Inflammatory macrophage (primary cell): ENCODE data around the gene TLK1.
"Not testable (repeated sequence)": the region's sequence is repeated elsewhere in the genome, so short reads cannot be mapped to it uniquely, and the experiment has no call there.

Experiments
- DNase-seq, 2 donors: peaks; one replicate each; pipeline ENCODE4 v3.0.0-alpha.2; 2020 to 2022

The TLK1 gene

DNA sequence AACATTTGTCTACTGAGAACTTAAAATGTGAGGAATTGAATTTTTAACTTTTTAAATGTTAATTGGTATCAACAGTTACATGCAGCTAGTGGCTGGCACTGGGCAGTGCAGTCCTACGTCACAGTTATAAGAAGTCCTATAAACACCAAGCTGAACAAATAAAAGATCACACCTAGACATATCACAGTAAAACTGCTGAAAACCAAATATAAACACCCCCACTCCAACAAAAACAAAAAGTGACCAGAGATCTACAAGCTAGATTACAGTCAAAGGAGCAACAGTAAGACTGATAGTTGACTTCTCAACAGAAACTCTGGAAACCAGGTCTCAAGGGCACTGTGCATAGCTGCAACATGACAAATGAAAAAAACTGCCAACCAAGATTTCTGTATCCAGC, 19.4 kb downstream of the TLK1 start:
- no peak for DNase-seq

DNA sequence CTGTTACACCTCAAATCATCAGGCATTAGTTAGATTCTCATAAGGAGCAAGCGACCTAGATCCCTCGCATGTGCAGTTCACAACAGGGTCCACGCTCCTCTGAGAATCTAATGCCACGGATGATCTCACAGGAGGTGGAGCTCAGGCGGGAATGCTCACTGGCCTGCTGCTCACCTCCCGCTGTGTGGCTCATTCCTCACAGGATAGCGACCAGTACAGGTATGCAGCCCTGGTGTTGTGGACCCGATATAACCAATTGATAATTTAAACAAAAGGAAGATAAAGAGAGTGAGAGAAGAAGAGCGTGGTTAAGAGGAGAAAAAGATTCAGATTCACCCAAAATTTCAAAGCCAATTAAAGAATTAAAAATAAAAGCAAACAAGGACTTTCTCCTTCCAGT, 20.8 kb downstream of the TLK1 start:
- DNase-seq = no peak

DNA sequence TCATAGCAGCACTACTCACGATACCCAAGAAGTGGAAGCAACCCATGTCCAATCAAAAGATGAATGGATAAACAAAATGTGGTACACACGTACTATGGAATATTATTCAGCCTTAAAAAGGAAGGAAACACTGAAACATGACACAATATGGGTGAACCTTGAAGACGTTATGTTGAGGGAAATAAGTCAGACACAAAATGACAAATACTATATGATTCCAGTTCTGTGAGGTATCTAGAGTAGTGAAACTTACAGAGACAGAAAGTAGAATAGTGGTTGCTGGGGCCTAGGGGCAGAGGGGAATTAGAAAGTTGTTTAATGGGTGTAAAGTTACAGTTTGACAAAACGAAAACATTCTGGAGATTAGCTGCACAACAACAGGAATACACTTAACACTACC, 24.7 kb downstream of the TLK1 start:
- DNase-seq = no peak

DNA sequence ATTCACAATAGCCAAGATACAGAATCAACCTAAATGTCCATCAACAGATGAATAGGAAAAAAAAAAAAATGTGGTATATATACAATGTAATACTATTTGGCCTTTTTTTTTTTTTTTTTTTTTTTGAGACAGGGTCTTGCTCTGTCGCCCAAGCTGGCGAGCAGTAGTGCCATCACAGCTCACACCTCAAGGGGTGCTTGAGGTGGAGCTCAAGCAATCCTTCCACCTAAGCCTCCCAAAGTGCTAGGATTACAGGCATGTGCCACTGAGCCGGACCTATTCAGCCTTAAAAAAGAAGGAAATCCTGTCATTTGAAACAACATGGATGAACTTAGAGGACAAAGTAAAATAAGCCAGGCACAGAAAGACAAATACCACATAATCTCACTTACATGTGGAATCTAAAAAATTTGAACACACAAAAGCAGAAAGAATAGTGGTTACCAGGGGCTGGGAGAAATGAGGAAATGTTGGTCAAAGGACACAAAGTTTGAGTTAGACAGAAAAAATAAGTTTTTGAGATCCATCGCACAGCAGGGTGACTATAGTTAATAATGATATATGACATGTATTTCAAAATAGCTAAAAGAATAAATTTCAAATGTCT, 26.0 kb downstream of the TLK1 start:
- DNase-seq = no peak

DNA sequence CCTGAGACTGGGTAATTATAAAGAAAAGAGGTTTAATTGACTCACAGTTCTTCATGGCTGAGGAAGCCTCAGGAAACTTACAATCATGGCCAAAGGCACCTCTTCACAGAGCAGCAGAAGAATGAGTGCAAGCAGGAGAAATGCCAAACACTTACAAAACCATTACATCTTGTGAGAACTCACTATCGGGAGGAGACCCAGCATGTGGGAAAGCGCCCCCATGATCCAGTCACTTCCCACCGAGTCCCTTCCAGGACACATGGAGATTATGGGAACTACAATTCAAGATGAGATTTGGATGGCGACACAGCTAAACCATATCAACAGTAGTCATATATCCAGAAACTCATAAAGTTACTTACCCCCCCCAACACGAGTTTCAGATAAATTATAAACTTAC, 28.6 kb downstream of the TLK1 start:
- DNase-seq = no peak

DNA sequence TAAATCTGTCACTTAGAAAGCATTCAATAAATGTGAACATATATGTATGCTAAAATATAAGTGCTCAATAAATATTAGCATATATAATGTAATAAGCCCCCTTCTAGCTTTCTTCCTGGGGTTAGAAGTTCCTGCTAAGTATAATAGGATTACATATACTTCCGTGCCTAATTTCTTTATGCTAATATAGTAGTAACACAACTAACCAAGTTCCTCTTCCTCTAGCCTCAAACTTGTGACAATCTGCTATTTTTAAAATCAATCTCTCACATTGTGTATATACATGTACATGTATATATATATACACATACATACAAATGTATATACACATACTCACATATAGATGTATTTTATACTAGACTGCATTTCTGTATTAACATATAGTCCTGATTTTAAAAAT, 32.2 kb downstream of the TLK1 start:
- DNase-seq = peak in 1 of 2 donors; percentile 67

DNA sequence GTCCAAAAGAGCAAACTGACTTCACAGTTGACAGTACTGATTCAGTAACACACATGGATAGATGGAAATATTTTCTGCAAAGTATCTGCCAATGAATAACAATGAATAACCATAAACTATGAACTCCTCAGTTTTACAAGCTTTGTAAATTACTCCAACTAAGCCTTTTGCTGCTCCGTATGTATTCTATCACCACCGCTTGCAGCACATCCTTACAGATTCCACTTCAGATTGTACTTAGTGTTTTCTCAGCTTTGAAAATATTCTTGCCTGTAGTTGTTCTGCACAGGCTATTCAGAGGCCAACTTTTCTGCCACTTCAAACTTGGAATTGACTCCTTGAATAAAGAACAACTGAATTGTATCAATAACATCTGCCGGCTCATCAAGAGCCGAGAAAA, 36.2 kb downstream of the TLK1 start:
- no peak for DNase-seq

DNA sequence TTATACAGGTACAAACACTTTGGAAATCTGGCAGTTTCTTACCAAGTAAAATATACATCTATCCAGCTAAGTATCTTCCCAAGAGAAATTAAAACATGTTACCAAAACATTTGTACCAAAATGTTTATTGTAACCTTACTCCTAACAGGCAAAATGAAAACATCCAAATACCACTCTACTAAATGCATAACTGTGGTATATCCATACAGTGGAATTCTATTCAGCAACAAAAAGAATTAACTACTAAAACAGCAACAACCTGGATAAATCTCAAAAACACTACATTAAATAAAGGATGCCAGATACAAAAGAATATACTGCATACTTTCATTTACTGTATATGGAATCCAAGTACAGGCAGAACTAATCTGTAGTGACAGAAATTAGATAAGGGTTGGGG, 51.1 kb downstream of the TLK1 start:
- no peak for DNase-seq

DNA sequence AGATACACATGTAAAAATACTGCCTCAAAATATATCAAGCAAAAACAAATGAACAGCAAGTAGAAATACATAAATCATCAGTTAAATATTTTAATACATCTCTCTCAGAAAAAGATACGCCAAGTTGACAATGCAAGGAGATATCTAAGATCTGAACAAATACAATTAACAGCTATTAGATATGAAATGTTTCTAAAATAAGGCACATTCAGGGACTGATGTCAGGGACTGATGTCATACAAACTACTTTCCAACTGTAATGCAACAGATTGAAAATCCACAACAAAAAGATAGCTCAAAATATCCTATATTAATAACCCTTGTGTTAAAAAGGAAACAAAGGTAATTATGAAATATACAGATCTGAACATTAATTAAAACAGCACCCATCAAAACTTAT, 51.7 kb downstream of the TLK1 start:
- DNase-seq = no peak

DNA sequence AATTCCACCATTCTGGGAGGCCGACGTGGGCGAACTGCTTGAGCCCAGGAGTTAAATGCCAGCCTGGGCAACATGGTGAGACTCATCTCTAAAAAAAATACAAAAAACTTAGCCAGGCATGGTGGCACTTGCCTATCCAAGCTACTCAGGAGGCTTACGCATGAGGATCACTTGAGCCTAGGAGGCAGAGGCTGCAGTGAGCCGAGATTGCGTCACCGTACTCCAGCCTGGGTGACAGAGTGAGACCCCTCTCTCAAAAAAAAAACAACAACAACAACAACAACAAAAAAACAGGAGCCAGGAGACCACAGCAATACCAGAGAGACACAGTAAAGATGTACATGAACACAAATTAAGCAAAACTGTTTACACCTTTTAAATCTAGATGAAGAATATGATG, 52.9 kb downstream of the TLK1 start:
- DNase-seq = no peak

DNA sequence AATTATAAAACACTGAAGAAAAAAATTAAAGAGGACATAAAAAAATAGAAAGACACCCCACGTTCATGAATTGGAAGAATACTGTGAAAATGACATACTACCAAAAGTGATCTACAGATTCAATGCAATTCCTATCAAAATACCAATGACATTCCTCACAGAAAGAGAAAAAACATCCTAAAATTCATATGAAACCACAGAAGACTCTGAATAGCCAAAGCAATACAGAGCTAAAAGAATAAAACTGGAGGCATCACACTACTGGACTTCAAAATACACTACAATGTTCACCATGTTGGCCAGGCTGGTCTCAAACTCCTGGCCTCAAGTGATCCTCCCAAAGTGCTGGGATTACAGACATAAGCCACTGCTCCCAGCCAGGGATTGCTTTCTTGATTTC, 56.3 kb downstream of the TLK1 start:
- no peak for DNase-seq

DNA sequence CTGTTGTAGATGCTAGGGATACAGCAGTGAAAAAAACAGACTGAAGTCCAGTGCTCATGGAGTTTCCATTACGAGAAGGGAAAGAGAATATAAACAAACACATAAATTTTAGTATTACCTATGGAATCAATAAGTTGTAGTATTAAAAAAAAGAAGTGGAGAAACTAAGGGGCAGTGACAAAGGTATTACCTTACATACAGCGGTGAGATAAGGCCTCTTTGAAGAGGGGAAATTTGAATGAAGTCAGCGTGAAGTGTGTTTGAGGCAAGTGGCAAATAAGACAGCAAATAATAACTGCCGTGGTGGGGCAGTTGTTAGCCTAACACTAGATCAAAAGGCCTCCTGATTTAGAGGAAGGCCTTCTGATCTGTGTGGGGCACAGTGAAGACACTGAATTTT, 57.9 kb downstream of the TLK1 start:
- DNase-seq = no peak

DNA sequence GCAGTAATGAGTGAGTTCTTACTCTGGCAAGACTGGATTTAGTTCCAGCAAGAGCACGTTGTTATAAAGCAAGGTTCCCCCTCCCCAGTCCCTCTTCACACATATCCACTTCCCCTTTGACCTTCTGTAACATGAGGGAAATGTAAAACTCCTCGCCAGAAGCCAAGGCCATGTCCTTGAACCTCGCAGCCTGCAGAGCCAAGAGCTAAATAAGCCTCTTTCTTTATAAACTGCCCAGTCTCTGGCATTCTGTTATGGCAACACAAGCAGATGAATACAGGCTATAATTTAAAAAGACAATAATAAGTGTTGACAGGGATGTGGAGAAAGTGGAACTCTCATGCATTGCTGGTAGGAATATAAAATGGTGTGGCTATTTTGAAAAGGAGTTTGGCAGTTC, 60.3 kb downstream of the TLK1 start:
- DNase-seq = no peak

DNA sequence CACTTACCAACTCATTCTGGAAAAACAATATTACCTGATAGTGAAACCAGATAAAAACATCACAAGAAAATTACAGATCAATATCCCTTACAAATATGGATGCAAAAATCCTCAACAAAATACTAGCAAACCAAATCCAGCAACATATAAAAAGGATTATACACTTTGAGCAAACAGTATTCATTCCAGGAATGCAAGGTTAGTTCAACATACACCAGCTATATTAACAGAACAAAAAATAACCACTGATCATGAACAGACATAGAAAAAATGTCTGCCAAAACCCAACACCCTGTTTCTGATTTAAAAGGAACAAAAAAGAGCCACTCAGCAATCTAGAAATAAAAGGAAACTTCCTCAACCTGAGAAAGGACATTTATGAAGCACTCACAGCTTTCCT, 62.1 kb downstream of the TLK1 start:
- DNase-seq = no peak

DNA sequence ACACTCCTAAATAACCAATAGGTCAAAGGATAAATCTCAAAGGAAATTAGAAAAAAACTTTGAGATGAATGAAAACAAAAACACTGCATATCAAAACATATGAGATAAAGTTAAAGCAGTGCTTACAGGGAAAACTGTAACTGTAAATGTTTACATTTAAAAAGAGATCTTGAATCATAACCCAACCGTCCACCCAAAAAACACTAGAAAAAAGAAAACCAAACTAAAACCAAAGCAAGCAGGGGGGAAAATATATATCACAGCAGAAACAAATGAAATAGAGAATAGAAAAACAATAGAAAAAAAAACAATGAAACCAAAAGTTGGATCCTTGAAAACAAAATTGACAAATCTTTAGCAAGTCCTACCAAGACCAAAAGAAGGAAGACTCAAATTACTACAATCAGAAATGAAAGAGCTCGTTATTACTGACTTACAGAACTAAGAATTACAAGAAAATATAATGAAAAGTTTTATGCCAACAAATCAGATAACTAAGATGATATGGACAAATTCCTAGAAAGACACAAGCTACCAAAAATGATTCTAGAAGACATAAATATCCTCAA, 65.6 kb downstream of the TLK1 start:
- no peak for DNase-seq

DNA sequence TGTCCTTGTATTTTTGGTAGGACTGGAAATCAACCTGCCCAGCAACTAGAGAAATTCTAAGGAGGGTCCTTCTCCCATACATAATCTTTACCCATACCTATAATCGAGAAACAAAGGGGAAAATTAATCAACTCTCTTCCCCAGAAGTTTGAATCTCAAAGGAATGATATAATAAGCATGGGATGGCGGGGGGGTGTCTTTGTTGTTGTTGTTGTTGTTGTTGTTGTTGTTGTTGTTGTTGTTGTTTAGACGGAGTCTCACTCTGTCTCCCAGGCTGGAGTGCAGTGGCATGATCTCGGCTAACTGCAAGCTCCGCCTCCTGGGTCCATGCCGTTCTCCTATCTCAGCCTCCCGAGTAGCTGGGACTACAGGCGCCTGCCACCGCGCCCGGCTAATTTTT, 69.2 kb downstream of the TLK1 start:
- not testable (repeated sequence) for DNase-seq

DNA sequence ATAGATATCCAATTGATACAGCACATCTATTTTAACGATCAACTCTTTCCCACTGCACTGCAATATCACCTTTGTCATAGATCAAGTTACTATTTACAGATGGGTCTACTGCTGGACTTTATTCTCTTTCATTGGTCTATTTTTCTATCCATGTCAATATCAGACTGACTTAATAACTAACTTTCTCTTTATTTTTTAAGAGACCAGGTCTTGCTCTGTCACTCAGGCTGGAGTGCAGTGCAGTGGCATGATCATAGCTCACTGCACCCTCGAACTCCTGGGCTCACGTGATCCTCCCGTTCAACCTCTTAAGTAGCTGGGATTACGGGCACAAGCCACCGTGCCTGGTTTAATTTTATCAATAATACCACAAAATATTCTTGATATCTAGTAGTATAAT, 71.2 kb downstream of the TLK1 start:
- no peak for DNase-seq

DNA sequence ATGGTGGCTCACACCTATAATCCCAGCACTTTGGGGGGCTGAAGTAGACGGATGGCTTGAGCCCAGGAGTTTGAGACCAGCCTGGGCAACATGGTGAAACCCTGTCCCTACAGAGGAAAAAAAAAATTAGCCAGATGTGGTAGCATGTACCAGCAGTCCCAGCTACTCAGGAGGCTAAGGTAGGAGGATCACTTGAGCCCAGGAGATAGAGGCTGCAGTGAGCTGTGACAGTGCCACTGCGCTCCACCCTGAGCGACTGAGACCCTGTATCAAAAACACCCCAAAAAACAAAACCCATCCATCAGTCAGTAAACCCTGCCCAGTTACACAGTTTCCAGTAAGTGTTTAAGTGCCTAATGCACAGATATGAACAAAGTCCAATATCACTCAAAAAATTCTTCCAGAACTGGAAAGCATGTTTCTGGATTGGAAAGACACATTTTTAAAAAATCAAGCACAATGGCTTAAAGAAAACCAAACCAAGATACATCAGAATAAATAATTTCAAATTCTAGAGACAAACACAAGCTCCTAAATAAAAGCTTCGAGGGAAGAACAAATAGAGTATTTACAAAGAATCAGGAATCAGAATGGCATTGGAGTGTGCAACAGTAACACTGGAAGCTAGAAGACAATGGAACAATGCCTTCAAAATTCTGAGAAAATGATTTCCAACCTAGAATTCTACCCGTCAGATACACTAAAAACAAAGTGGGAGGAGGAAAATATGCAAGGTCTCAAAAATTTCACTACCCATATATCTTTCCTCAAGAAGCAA, 72.4 kb downstream of the TLK1 start:
- DNase-seq = no peak

DNA sequence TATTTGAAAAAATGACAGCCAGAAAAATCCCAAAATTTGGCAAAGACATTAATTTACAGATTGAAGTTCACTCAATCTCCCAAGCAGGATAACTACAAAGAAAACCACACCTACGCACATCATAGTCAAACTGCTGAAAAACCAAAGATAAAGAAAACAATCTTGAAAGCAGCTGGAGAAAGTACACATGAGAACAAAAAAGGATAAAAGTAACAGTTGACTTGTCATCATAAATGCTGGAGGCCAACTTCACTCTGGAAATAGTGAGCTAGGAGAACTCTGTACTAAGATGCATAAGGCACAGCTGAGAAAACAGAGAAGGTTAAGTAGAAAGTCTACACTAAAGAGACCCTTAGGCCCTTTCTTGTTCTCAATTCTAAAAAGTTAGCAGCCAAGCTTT, 73.1 kb downstream of the TLK1 start:
- no peak for DNase-seq

DNA sequence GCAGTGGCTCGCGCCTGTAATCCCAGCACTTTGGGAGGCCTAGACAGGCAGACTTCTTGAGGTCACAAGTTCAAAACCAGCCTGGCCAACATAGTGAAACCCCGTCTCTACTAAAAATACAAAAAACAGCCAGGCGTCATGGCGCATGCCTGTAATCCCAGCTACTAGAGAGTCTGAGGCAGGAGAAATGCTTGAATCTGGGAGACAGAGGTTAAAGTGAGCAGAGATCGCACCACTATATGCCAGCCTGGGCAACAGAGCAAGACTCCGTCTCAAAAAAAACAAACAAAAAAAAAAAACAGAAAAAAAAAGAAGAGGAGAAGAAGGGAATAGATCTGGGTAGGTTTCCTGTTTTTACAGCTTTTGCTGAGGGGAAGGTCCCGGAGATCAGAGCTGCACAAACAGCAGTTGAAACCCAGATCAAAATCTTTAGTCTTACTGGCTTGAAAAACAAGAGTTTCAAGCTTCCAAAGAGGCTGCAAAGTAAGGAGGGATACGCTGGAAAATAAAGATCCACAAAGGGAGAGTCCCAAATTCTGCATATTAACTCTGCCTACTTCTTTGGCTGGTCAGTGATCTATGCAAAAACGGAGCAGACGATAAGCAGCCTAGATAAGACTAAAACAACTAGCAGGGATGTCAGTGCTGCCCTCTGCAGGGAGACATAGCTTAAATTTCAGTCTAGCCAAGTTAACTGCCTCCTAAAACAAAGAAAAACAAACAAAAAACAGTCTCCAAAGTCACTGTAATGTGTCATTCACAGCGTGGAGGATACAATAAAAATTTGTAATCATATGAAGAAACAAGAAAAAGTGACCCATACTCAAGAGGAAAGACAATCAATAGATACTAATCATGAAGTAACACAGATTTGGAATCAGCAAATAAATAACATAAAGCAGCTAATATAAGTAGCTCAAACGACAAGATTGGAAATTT, 74.1 kb downstream of the TLK1 start:
- peak in 1 of 2 donors; percentile 40 for DNase-seq

DNA sequence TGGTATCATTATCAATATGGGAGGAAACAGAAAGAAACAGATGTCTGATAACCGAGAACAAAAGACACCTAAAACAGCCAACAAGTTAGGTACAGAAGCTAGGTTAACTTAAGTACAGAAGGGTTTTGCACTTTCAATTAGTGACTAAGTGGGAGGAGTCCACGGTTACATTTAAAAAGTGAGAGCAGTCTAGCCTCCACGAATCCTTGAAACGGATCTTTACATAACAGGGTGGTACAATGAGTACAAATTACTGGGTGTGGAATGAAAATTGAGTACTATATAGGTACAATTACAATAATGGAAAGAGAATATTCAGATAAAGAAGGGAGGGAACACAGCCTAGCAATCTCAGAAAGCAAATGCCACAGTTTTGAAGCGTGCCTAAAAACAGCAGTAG, 76.6 kb downstream of the TLK1 start:
- no peak for DNase-seq

DNA sequence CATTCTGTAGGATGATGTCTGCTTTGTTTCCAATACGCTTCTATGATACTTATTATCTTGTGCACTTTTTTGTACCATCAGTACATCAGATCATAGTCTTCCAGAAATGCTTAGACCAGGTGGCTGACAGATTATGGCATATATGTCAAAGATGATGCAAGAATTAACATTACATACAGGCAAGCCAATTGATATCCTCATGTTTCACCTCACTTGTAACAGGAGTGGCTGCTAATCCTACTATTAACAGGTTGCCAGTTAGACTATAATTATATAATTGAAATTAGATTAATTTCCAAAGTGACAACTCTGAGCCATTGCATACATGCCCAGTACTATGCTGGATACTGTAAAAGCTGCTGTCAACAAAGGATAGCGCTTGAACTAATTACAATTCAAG, 77.2 kb downstream of the TLK1 start:
- no peak for DNase-seq

DNA sequence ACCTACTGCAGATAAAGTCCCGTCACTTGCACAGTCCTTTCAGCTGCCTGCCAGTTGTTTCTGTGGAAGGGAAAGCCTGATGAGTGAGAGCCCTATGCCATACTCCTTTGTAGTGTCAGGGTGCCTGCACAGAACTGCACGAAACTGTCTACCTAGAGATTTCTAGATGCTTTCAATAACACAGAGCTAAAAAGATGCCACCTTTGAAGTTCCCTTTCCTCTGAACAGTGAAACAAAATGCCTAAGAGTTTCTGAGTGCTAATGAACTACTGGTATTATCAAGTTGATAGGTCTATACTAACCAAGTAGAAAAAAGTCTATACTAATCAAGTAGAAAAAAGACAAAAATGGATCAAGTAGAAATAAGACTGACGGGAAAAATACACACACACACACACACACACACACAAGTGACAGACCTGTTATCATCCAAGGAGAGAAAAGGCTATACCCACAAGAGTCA, 79.0 kb downstream of the TLK1 start:
- DNase-seq = no peak
